H1 (cell line): ENCODE measurements around the gene SLC38A8.

Experiments used
- BRCA1 ChIP-seq: IDR thresholded peaks from 2 replicates; pipeline ENCODE4 v1.6.1; 2012; ENCODE audit warnings: low read depth, low read length, improper control_type of control experiment
- CHD1 ChIP-seq: IDR thresholded peaks from 2 replicates; pipeline ENCODE4 v1.6.1; 2012; ENCODE audit warnings: low read depth, low read length, improper control_type of control experiment
- CHD2 ChIP-seq: IDR thresholded peaks from 2 replicates; pipeline ENCODE4 v1.6.1; 2012; ENCODE audit warnings: low read length, improper control_type of control experiment
- CREB1 ChIP-seq: IDR thresholded peaks from 2 replicates; pipeline ENCODE4 v1.6.1; 2012; ENCODE audit warnings: inconsistent platforms
- CTCF ChIP-seq, 3 experiments: IDR thresholded peaks; 1 replicate in 2 of 3; 2 replicates in 1 of 3; pipeline versions ENCODE4 v1.5.1 to v1.6.1; 2011; ENCODE audit warnings: low read length in 3 of 3, mild to moderate bottlenecking in 3 of 3, inconsistent platforms in 2 of 3, low read depth in 1 of 3, moderate library complexity in 1 of 3; ENCODE audit not compliant: insufficient read depth in 1 of 3; ENCODE audit errors: control extremely low read depth in 1 of 3
- EZH2 ChIP-seq: fragments of 200-600 bp; sonication (generic); IDR thresholded peaks from 2 replicates; pipeline ENCODE4 v1.7.1; 2012; ENCODE audit warnings: low read depth, mild to moderate bottlenecking, moderate library complexity, low read length, inconsistent platforms; ENCODE audit not compliant: severe bottlenecking
- POLR2A ChIP-seq, 2 experiments: IDR thresholded peaks; 1 replicate in 1 of 2; 2 replicates in 1 of 2; pipeline ENCODE4 v1.6.1; 2011; ENCODE audit warnings: low read depth in 2 of 2, low read length in 2 of 2, mild to moderate bottlenecking in 2 of 2; ENCODE audit errors: control extremely low read depth in 1 of 2
- TEAD4 ChIP-seq: IDR thresholded peaks from 2 replicates; pipeline ENCODE4 v1.6.1; 2012; ENCODE audit warnings: low read depth, low read length, inconsistent platforms, mixed read lengths

- no peak for TF ChIP-seq CREB1
- no peak for TF ChIP-seq CHD1
- TF ChIP-seq CTCF (IDR thresholded peaks at IDR 0.05; ENCODE audit: control extremely low read depth in 1 of 3, insufficient read depth in 1 of 3, low read depth in 1 of 3, low read length in 3 of 3), result no peak
- TF ChIP-seq EZH2, result no peak
- TF ChIP-seq CHD2, result no peak
- no peak for TF ChIP-seq TEAD4
- TF ChIP-seq POLR2A (IDR thresholded peaks at IDR 0.05; ENCODE audit: control extremely low read depth in 1 of 2, low read depth in 2 of 2, low read length in 2 of 2), result no peak
- no peak for TF ChIP-seq BRCA1
Measured at GRCh38 chr16:84024854-84025253, 17.7 kb downstream of the SLC38A8 start.
